ENCODE data around the gene RNF144A. TPM values are rescaled to one million over a fixed set of nuclear protein-coding genes. Genes with fewer than 3 reads are reported as not detected.

The RNF144A gene
- total RNA-seq, 1 experiment from 2014 or later: 13.6 TPM

DNA sequence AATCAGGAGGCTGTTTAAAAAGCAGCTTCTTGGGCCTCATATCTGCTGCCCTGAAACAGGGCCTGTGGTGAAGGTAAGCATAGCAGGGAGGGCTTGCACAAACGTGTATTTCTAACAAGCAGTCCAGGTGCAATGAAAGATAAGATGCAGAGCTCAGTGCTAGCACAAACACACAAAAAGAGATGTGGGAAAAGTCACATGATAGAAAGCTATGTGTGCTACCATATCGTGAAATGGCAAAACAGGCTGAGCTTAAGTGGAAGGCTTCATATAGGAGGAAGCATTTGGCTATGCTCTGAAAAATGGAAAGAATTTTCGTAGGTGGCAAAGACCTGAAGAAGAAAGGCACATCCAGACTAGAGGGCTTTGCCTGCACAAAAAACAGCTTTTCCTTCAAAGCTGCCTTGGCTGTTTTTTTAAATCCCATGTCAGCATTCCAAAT is 29.4 kb upstream of the RNF144A start:
- Mint-ChIP-seq H3K27ac (no peak overlapping the region), H3K4me1 (no peaks in the 10 kb centered on the region), H3K9me3 (peaks cover 62% of the 10 kb centered on the region), H3K36me3 (peaks cover 21% of the 10 kb centered on the region), H3K4me3 (no peak overlapping the region), H3K27me3 (ENCODE audit: low read depth) (peaks cover 15% of the 10 kb centered on the region)
- no peak for TF ChIP-seq HMGXB4 (CRISPR knock-in tag; IDR thresholded peaks at IDR 0.05)
- TF ChIP-seq FOXK1 (CRISPR knock-in tag; IDR thresholded peaks at IDR 0.05): no peak
- TF ChIP-seq NR2C2 (CRISPR knock-in tag; IDR thresholded peaks at IDR 0.05): no peak
- no peak for TF ChIP-seq OVOL2 (CRISPR knock-in tag; IDR thresholded peaks at IDR 0.05; ENCODE audit: borderline replicate concordance)
- no peak for ATAC-seq
- no peak for DNase-seq (ENCODE audit: low spot score)
- POLR2A ChIA-PET: no interaction called here
- CTCF ChIA-PET: interaction anchor here (1.3 kb wide), 1 partner anchor 9 kb away, joined by 5 read pairs; no protein-coding TSS in a partner anchor

DNA sequence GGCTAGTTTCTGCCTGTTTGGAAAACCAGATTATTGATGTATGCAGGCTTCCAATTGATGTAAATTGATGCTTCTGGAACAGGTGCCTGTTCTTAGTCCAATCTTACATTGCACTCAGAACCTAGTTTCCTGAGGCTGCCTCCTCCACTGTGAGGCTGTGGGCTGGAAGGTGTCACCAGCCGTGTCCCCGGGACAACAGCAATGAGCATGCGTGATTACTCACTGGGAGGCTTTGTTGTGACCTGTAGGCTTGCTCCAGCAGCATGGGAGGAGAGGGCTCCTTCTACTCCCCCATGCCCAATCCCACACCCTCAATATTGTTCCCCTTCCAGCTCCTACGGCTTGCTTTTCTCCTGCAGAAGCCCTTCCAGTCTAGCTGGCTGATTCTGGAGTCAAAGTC is 28.5 kb upstream of the RNF144A start:
- CTCF ChIA-PET: interaction anchor here (1.3 kb wide), 1 partner anchor 9 kb away, joined by 5 read pairs; no protein-coding TSS in a partner anchor
- no peak overlapping the region for H3K4me3 Mint-ChIP-seq
- POLR2A ChIA-PET: no interaction called here
- H3K27ac Mint-ChIP-seq: no peak overlapping the region
- H3K27me3 Mint-ChIP-seq (ENCODE audit: low read depth): peaks cover 12% of the 10 kb centered on the region
- ATAC-seq (no peak), DNase-seq (ENCODE audit: low spot score) (no peak)
- H3K36me3 Mint-ChIP-seq: peaks cover 17% of the 10 kb centered on the region
- peaks cover 60% of the 10 kb centered on the region for H3K9me3 Mint-ChIP-seq
- TF ChIP-seq, protein P1, sequence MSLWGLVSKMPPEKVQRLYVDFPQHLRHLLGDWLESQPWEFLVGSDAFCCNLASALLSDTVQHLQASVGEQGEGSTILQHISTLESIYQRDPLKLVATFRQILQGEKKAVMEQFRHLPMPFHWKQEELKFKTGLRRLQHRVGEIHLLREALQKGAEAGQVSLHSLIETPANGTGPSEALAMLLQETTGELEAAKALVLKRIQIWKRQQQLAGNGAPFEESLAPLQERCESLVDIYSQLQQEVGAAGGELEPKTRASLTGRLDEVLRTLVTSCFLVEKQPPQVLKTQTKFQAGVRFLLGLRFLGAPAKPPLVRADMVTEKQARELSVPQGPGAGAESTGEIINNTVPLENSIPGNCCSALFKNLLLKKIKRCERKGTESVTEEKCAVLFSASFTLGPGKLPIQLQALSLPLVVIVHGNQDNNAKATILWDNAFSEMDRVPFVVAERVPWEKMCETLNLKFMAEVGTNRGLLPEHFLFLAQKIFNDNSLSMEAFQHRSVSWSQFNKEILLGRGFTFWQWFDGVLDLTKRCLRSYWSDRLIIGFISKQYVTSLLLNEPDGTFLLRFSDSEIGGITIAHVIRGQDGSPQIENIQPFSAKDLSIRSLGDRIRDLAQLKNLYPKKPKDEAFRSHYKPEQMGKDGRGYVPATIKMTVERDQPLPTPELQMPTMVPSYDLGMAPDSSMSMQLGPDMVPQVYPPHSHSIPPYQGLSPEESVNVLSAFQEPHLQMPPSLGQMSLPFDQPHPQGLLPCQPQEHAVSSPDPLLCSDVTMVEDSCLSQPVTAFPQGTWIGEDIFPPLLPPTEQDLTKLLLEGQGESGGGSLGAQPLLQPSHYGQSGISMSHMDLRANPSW (CRISPR knock-in tag; conservative IDR thresholded peaks at IDR 0.05; ENCODE audit: low read depth): no peak
- TF ChIP-seq ZNF138 (CRISPR knock-in tag; conservative IDR thresholded peaks at IDR 0.05): no peak
- H3K4me1 Mint-ChIP-seq: no peaks in the 10 kb centered on the region

DNA sequence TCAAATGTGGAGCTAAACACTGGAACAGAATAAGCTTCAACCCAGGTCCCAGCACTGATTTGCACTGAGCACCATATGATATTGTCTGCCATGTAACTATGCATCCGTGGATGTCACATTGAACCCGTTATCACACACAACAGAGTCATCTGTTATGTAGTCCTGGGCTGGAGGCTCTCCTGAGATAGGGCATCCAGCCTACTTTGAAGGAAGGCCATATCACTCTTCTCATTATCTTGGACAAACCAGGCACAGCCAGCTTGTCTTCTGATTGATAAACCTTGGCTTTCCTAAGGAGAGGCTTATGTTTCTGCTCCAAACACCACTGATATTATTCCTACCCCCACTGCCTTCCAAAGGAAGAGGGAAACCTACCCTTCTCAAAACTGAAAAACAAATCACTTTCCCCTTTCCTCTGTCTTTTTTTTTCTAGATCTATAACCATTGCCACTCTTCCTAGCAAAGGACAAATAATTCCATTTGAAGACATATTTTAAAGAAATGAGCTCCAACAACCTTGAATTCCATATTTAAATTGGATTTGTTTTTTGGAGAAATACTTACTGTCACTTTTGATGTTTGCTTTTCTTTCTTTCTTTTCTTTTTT is 23.2 kb upstream of the RNF144A start:
- H3K27ac Mint-ChIP-seq: no peak overlapping the region

More for the DNA sequence above, 23.2 kb upstream of the RNF144A start:
- peaks cover 5% of the 10 kb centered on the region for H3K36me3 Mint-ChIP-seq
- no peak overlapping the region for H3K4me3 Mint-ChIP-seq
- H3K4me1 Mint-ChIP-seq: no peaks in the 10 kb centered on the region
- ATAC-seq (no peak), DNase-seq (ENCODE audit: low spot score) (no peak)
- peaks cover 5% of the 10 kb centered on the region for H3K27me3 Mint-ChIP-seq (ENCODE audit: low read depth)
- CTCF ChIA-PET: no interaction called here
- H3K9me3 Mint-ChIP-seq: peaks cover 16% of the 10 kb centered on the region
- POLR2A ChIA-PET: no interaction called here
- TF ChIP-seq, protein P2, sequence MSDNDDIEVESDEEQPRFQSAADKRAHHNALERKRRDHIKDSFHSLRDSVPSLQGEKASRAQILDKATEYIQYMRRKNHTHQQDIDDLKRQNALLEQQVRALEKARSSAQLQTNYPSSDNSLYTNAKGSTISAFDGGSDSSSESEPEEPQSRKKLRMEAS (CRISPR knock-in tag; IDR thresholded peaks at IDR 0.05): no peak
- TF ChIP-seq GABPB1 (CRISPR knock-in tag; IDR thresholded peaks at IDR 0.05) (no peak), ZNF512 (CRISPR knock-in tag; IDR thresholded peaks at IDR 0.05; ENCODE audit: borderline replicate concordance) (no peak), FOXK1 (CRISPR knock-in tag; IDR thresholded peaks at IDR 0.05) (no peak), JAZF1 (CRISPR knock-in tag; IDR thresholded peaks at IDR 0.05) (no peak), E2F1 (CRISPR knock-in tag; IDR thresholded peaks at IDR 0.05) (no peak)
- TF ChIP-seq, protein P1 (CRISPR knock-in tag; conservative IDR thresholded peaks at IDR 0.05; ENCODE audit: low read depth): no peak
